HCEC 1CT (cell line): ENCODE data around the gene ZNF426.
"Not testable (repeated sequence)": the region's sequence is repeated elsewhere in the genome, so short reads cannot be mapped to it uniquely, and the experiment has no call there.

Source experiments
- DNase-seq: peaks from one replicate; pipeline ENCODE4 v3.0.0-alpha.2; 2017

The ZNF426 gene

GRCh38 chr19:9538183-9539058, at the start of gene ZNF426:
TSS of gene ZNF426 (minus strand) at chr19:9538645. CDS start at chr19:9536232, 2,413 bp downstream.
- DNase-seq = peak; percentile 87

GRCh38 chr19:9586764-9587163, 48.3 kb upstream of the ZNF426 start:
- DNase-seq = peak; percentile 51

- DNase-seq = peak; percentile 77
These were observed 45.8 kb upstream of the ZNF426 start, which contains the start of gene ZNF121 for GRCh38 chr19:9584073-9584833. TSS of gene ZNF121 (minus strand) at chr19:9584504. CDS start at chr19:9568097, 16,407 bp downstream.

- not testable (repeated sequence) for DNase-seq
These were observed 43.8 kb upstream of the ZNF426 start for GRCh38 chr19:9582081-9582725.

- no peak for DNase-seq
These were observed 42.3 kb upstream of the ZNF426 start for GRCh38 chr19:9580728-9581127.

- DNase-seq = no peak
These were observed 31.8 kb upstream of the ZNF426 start for GRCh38 chr19:9570255-9570654.

GRCh38 chr19:9566729-9567128, 28.3 kb upstream of the ZNF426 start:
- no peak for DNase-seq

- peak; percentile 10 for DNase-seq
These were observed 27.7 kb upstream of the ZNF426 start for GRCh38 chr19:9565900-9566705.

GRCh38 chr19:9552536-9553274, 14.3 kb upstream of the ZNF426 start:
- DNase-seq = no peak

- no peak for DNase-seq
These were observed 9.4 kb upstream of the ZNF426 start for GRCh38 chr19:9547870-9548269.

GRCh38 chr19:9541281-9541680, 2.8 kb upstream of the ZNF426 start:
- not testable (repeated sequence) for DNase-seq

- DNase-seq = not testable (repeated sequence)
These were observed 1.5 kb upstream of the ZNF426 start for GRCh38 chr19:9539921-9540320.

- DNase-seq = not testable (repeated sequence)
These were observed 756 bp upstream of the ZNF426 start for GRCh38 chr19:9539201-9539600.

GRCh38 chr19:9535934-9536333, 2.5 kb downstream of the ZNF426 start:
- DNase-seq = peak; percentile 18

- peak; percentile 73 for DNase-seq
These were observed 6.5 kb downstream of the ZNF426 start for GRCh38 chr19:9531933-9532332.

GRCh38 chr19:9528757-9529336, 9.6 kb downstream of the ZNF426 start:
- no peak for DNase-seq

GRCh38 chr19:9523885-9524474, 14.5 kb downstream of the ZNF426 start:
- DNase-seq = no peak

- no peak for DNase-seq
These were observed 31.2 kb downstream of the ZNF426 start for GRCh38 chr19:9507285-9507684.

- no peak for DNase-seq
These were observed 37.6 kb downstream of the ZNF426 start for GRCh38 chr19:9500796-9501195.

- no peak for DNase-seq
These were observed 40.1 kb downstream of the ZNF426 start, which contains the start of gene ZNF560 for GRCh38 chr19:9498183-9498902. TSS of gene ZNF560 (minus strand) at chr19:9498616. CDS start at chr19:9475313, 23,303 bp downstream.
